Neural cell (in vitro differentiated cells): Measurements from ENCODE around the gene SUPT3H. TPM values are rescaled to one million over a fixed set of nuclear protein-coding genes. Genes with fewer than 3 reads are reported as not detected.

Experiments used
- H2AFZ ChIP-seq: fragments of 200-600, 300-800 bp; sonication (generic), shearing (Covaris generic); 2 replicates; pipeline ENCODE4 v1.6.0; 2014; ENCODE audit warnings: low read depth, mild to moderate bottlenecking, antibody characterized with exemption, low read length, moderate library complexity
- H3F3A ChIP-seq: fragments of 200-600 bp; shearing (Covaris generic); 2 replicates; pipeline ENCODE4 v1.6.1; 2016; ENCODE audit warnings: mild to moderate bottlenecking, moderate library complexity, mixed read lengths, antibody characterized with exemption, low read length; ENCODE audit not compliant: insufficient read depth, poor library complexity, severe bottlenecking
- H3K27ac ChIP-seq: fragments of 200-600, 300-800 bp; sonication (generic), shearing (Covaris generic); 2 replicates; pipeline ENCODE4 v1.5.1; 2014; ENCODE audit warnings: mild to moderate bottlenecking, low read length, moderate library complexity
- H3K27me3 ChIP-seq: fragments of 300-800, 200-600 bp; sonication (generic), shearing (Covaris generic); 2 replicates; pipeline ENCODE4 v1.6.0; 2014; ENCODE audit warnings: mild to moderate bottlenecking, low read depth, low read length, moderate library complexity; ENCODE audit not compliant: insufficient read depth
- H3K36me3 ChIP-seq: fragments of 300-800, 200-600 bp; sonication (generic), shearing (Covaris generic); 2 replicates; pipeline ENCODE4 v1.5.1; 2014; ENCODE audit warnings: mild to moderate bottlenecking, antibody characterized with exemption, low read length, moderate library complexity; ENCODE audit not compliant: insufficient read depth
- H3K4me2 ChIP-seq: fragments of 300-800, 200-600 bp; sonication (generic), shearing (Covaris generic); 2 replicates; pipeline ENCODE4 v1.6.0; 2014; ENCODE audit warnings: mild to moderate bottlenecking, low read length
- H3K4me3 ChIP-seq: fragments of 300-800, 200-600 bp; sonication (generic), shearing (Covaris generic); 2 replicates; pipeline ENCODE4 v1.5.1; 2014; ENCODE audit warnings: mild to moderate bottlenecking, low read length, moderate library complexity
- H3K79me2 ChIP-seq: fragments of 200-600 bp; shearing (Covaris generic); replicated peaks from 2 replicates; pipeline ENCODE4 v1.6.0; 2014; ENCODE audit warnings: mild to moderate bottlenecking, low read length, moderate library complexity; ENCODE audit not compliant: insufficient read depth
- H3K9ac ChIP-seq: fragments of 300-800, 200-600 bp; sonication (generic), shearing (Covaris generic); 2 replicates; pipeline ENCODE4 v1.6.1; 2016; ENCODE audit warnings: mild to moderate bottlenecking, low read length, mixed read lengths
- H3K9me2 ChIP-seq: fragments of 200-600 bp; shearing (Covaris generic); 2 replicates; pipeline ENCODE4 v1.6.1; 2016; ENCODE audit warnings: mild to moderate bottlenecking, low read length, mixed read lengths; ENCODE audit not compliant: insufficient read depth
- H3K9me3 ChIP-seq: fragments of 200-600, 300-800 bp; sonication (generic), shearing (Covaris generic); 2 replicates; pipeline ENCODE4 v1.6.1; 2016; ENCODE audit warnings: mild to moderate bottlenecking, mixed run types, low read length, moderate library complexity, mixed read lengths
- H4K20me1 ChIP-seq: fragments of 200-600 bp; shearing (Covaris generic); 2 replicates; pipeline ENCODE4 v1.6.1; 2016; ENCODE audit warnings: mild to moderate bottlenecking, mixed run types; ENCODE audit not compliant: insufficient read depth
- EP300 ChIP-seq: fragments of 450-650 bp; conservative IDR thresholded peaks from 2 replicates; pipeline ENCODE4 v1.6.1; 2014; ENCODE audit warnings: antibody characterized with exemption, mild to moderate bottlenecking, moderate library complexity; ENCODE audit not compliant: poor library complexity, severe bottlenecking
- EZH2 ChIP-seq: fragments of 200-600, 300-800 bp; shearing (Covaris generic), sonication (generic); IDR thresholded peaks from 2 replicates; pipeline ENCODE4 v1.6.1; 2014; ENCODE audit warnings: antibody characterized with exemption, low read length, borderline replicate concordance, mild to moderate bottlenecking; ENCODE audit not compliant: insufficient read depth, poor library complexity, severe bottlenecking
- MXI1 ChIP-seq: fragments of 450-650 bp; conservative IDR thresholded peaks from 2 replicates; pipeline ENCODE4 v1.6.1; 2014; ENCODE audit warnings: antibody characterized with exemption, mild to moderate bottlenecking; ENCODE audit not compliant: poor library complexity, severe bottlenecking
- POLR2AphosphoS5 ChIP-seq: IDR thresholded peaks from 2 replicates; pipeline ENCODE4 v1.6.1; 2012
- RAD21 ChIP-seq: fragments of 450-650 bp; conservative IDR thresholded peaks from 2 replicates; pipeline ENCODE4 v1.6.1; 2014; ENCODE audit warnings: antibody characterized with exemption, mild to moderate bottlenecking, moderate library complexity
- SMC3 ChIP-seq: fragments of 450-650 bp; conservative IDR thresholded peaks from 2 replicates; pipeline ENCODE4 v1.6.1; 2014; ENCODE audit warnings: antibody characterized with exemption, mild to moderate bottlenecking, moderate library complexity; ENCODE audit not compliant: poor library complexity
- TAF1 ChIP-seq: IDR thresholded peaks from 2 replicates; pipeline ENCODE4 v1.6.1; 2012; ENCODE audit warnings: low read depth
- polyA plus RNA-seq: library from polyadenylated mRNA; depleted of rRNA; stranded (reverse); fragments of >200 nt; gene quantifications from 2 replicates; pipeline ENCODE4 v1.2.3, GENCODE V29; 2014
- TF ChIP-seq, protein P1 (sequence below): IDR thresholded peaks from 2 replicates; pipeline ENCODE4 v1.6.1; 2012; ENCODE audit warnings: borderline replicate concordance
- TF ChIP-seq, protein P2 (sequence below): fragments of 450-650 bp; IDR thresholded peaks from 2 replicates; pipeline ENCODE4 v1.5.1; 2014; ENCODE audit warnings: antibody characterized with exemption, mild to moderate bottlenecking, moderate library complexity; ENCODE audit not compliant: poor library complexity, severe bottlenecking

Gene SUPT3H
- polyA plus RNA-seq, 1 donor from 2014 or later, result 6.8 TPM

- H3K36me3 ChIP-seq, result no peaks in the 10 kb centered on the region
- H3K79me2 ChIP-seq, result no peaks in the 10 kb centered on the region
- H3K27me3 ChIP-seq, result no peaks in the 10 kb centered on the region
- H3F3A ChIP-seq, result no peaks in the 10 kb centered on the region
- no peaks in the 10 kb centered on the region for H3K9me3 ChIP-seq
- no peaks in the 10 kb centered on the region for H4K20me1 ChIP-seq
- H3K9me2 ChIP-seq, result no peaks in the 10 kb centered on the region
- no peak overlapping the region for H3K4me2 ChIP-seq
- no peak overlapping the region for H2AFZ ChIP-seq
- H3K27ac ChIP-seq, result no peak overlapping the region
- TF ChIP-seq MXI1 (no peak), SMC3 (no peak), TAF1 (no peak), RAD21 (no peak), EZH2 (no peak), EP300 (no peak), POLR2AphosphoS5 (no peak)
- TF ChIP-seq, protein P1, sequence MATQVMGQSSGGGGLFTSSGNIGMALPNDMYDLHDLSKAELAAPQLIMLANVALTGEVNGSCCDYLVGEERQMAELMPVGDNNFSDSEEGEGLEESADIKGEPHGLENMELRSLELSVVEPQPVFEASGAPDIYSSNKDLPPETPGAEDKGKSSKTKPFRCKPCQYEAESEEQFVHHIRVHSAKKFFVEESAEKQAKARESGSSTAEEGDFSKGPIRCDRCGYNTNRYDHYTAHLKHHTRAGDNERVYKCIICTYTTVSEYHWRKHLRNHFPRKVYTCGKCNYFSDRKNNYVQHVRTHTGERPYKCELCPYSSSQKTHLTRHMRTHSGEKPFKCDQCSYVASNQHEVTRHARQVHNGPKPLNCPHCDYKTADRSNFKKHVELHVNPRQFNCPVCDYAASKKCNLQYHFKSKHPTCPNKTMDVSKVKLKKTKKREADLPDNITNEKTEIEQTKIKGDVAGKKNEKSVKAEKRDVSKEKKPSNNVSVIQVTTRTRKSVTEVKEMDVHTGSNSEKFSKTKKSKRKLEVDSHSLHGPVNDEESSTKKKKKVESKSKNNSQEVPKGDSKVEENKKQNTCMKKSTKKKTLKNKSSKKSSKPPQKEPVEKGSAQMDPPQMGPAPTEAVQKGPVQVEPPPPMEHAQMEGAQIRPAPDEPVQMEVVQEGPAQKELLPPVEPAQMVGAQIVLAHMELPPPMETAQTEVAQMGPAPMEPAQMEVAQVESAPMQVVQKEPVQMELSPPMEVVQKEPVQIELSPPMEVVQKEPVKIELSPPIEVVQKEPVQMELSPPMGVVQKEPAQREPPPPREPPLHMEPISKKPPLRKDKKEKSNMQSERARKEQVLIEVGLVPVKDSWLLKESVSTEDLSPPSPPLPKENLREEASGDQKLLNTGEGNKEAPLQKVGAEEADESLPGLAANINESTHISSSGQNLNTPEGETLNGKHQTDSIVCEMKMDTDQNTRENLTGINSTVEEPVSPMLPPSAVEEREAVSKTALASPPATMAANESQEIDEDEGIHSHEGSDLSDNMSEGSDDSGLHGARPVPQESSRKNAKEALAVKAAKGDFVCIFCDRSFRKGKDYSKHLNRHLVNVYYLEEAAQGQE, result no peak
- TF ChIP-seq, protein P2, sequence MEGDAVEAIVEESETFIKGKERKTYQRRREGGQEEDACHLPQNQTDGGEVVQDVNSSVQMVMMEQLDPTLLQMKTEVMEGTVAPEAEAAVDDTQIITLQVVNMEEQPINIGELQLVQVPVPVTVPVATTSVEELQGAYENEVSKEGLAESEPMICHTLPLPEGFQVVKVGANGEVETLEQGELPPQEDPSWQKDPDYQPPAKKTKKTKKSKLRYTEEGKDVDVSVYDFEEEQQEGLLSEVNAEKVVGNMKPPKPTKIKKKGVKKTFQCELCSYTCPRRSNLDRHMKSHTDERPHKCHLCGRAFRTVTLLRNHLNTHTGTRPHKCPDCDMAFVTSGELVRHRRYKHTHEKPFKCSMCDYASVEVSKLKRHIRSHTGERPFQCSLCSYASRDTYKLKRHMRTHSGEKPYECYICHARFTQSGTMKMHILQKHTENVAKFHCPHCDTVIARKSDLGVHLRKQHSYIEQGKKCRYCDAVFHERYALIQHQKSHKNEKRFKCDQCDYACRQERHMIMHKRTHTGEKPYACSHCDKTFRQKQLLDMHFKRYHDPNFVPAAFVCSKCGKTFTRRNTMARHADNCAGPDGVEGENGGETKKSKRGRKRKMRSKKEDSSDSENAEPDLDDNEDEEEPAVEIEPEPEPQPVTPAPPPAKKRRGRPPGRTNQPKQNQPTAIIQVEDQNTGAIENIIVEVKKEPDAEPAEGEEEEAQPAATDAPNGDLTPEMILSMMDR, result no peak
- no peak overlapping the region for H3K4me3 ChIP-seq
- no peak overlapping the region for H3K9ac ChIP-seq
Measured at GRCh38 chr6:45171380-45171779, 206.4 kb downstream of the SUPT3H start.

GRCh38 chr6:45170309-45170708 lies 207.4 kb downstream of the SUPT3H start:
- H3K9ac ChIP-seq, result no peak overlapping the region
- no peak overlapping the region for H3K27ac ChIP-seq
- H3K4me3 ChIP-seq, result no peak overlapping the region
- H3K4me2 ChIP-seq, result no peak overlapping the region
- H3K9me2 ChIP-seq, result no peaks in the 10 kb centered on the region
- TF ChIP-seq TAF1 (no peak), SMC3 (no peak), RAD21 (no peak), MXI1 (no peak), POLR2AphosphoS5 (no peak), EZH2 (no peak), EP300 (no peak)
- TF ChIP-seq, protein P2, result no peak
- TF ChIP-seq, protein P1, result no peak
- H3K79me2 ChIP-seq, result no peaks in the 10 kb centered on the region
- H4K20me1 ChIP-seq, result no peaks in the 10 kb centered on the region
- no peaks in the 10 kb centered on the region for H3K36me3 ChIP-seq
- H3K9me3 ChIP-seq, result no peaks in the 10 kb centered on the region
- no peaks in the 10 kb centered on the region for H3K27me3 ChIP-seq
- no peaks in the 10 kb centered on the region for H3F3A ChIP-seq
- H2AFZ ChIP-seq, result no peak overlapping the region
